OCI-LY3 (cell line): ENCODE results near the gene SIAH3.

Source experiments
- H2AFZ ChIP-seq: fragments of 200-600, 300-600 bp; shearing (Covaris generic); 2 replicates; pipeline ENCODE4 v1.6.0; 2014; ENCODE audit warnings: antibody characterized with exemption, low read depth, low read length
- H3K27ac ChIP-seq: fragments of 200-600, 300-600 bp; sonication (generic); 2 replicates; pipeline ENCODE4 v1.5.1; 2014; ENCODE audit warnings: mild to moderate bottlenecking, low read length, moderate library complexity, mixed read lengths
- H3K27me3 ChIP-seq: fragments of 200-600, 300-600 bp; sonication (generic); 2 replicates; pipeline ENCODE4 v1.6.1; 2014; ENCODE audit warnings: low read depth, low read length, mixed read lengths
- H3K36me3 ChIP-seq: fragments of 200-600, 300-600 bp; sonication (generic); replicated peaks from 2 replicates; pipeline ENCODE3; 2014; ENCODE audit warnings: low read depth, low read length, mixed read lengths
- H3K4me1 ChIP-seq: fragments of 300-600, 200-600 bp; sonication (generic); 2 replicates; pipeline ENCODE4 v1.6.1; 2014; ENCODE audit warnings: low read length, mixed read lengths
- H3K4me2 ChIP-seq: fragments of 200-600, 300-600 bp; sonication (generic); 2 replicates; pipeline ENCODE4 v1.6.1; 2014; ENCODE audit warnings: low read length, mixed read lengths
- H3K4me3 ChIP-seq: fragments of 300-600, 200-600 bp; sonication (generic); 2 replicates; pipeline ENCODE4 v1.5.1; 2014; ENCODE audit warnings: antibody characterized with exemption, mild to moderate bottlenecking, low read length, moderate library complexity
- H3K79me2 ChIP-seq: fragments of 300-600, 200-600 bp; shearing (Covaris generic); 2 replicates; pipeline ENCODE4 v1.6.1; 2014; ENCODE audit warnings: mild to moderate bottlenecking, low read length, mixed read lengths
- H3K9ac ChIP-seq: fragments of 300-600, 200-600 bp; shearing (Covaris generic); 2 replicates; pipeline ENCODE4 v1.6.0; 2014; ENCODE audit warnings: mild to moderate bottlenecking, low read length, moderate library complexity
- H3K9me3 ChIP-seq: fragments of 200-600, 300-600 bp; shearing (Covaris generic); 2 replicates; pipeline ENCODE4 v1.6.1; 2014; ENCODE audit warnings: low read length, mixed read lengths; ENCODE audit not compliant: insufficient read depth
- H4K20me1 ChIP-seq: fragments of 200-600, 300-600 bp; sonication (generic); 2 replicates; pipeline ENCODE4 v1.6.1; 2016; ENCODE audit warnings: low read length, mixed read lengths; ENCODE audit not compliant: insufficient read depth
- CTCF ChIP-seq: fragments of 200-600, 300-600 bp; sonication (generic); IDR thresholded peaks from 2 replicates; pipeline ENCODE4 v1.5.1; 2014; ENCODE audit warnings: antibody characterized with exemption, low read length, low read depth
- EZH2phosphoT487 ChIP-seq: fragments of 200-600 bp; shearing (Covaris generic); IDR thresholded peaks from 2 replicates; pipeline ENCODE4 v1.6.1; 2018; ENCODE audit warnings: antibody characterized with exemption, mixed run types, low read depth

Gene SIAH3

DNA sequence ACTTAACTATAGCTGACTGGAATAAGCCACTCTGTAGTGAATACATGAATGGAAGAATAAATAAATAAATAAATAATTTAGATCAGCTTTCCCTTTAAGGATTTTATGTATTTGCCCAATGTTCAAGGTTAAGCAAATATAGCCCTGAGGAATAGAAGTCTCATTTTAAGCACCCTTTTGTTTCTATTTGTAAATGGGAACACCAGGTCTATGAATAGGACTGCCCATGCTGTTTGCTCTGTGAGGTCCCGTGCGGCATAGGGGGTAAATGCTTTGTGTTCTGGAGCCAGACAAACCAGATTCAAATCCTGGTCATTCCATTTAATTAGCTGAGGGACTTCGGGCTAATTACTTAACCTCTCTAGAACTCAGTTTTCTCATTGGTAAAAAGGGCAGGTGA, 120.1 kb downstream of the SIAH3 start:
- H3K27me3 ChIP-seq, result peaks cover 26% of the 10 kb centered on the region
- H2AFZ ChIP-seq, result no peak overlapping the region
- H3K9ac ChIP-seq, result no peak overlapping the region
- H3K27ac ChIP-seq, result no peak overlapping the region
- no peaks in the 10 kb centered on the region for H3K36me3 ChIP-seq
- no peaks in the 10 kb centered on the region for H3K9me3 ChIP-seq
- H3K4me3 ChIP-seq, result no peak overlapping the region
- H3K79me2 ChIP-seq, result no peaks in the 10 kb centered on the region
- no peak for TF ChIP-seq EZH2phosphoT487
- no peaks in the 10 kb centered on the region for H4K20me1 ChIP-seq
- peaks cover 17% of the 10 kb centered on the region for H3K4me1 ChIP-seq
- no peak overlapping the region for H3K4me2 ChIP-seq

- no peak for TF ChIP-seq EZH2phosphoT487
- peak; percentile 86 for TF ChIP-seq CTCF
- peak overlapping the region; percentile 99 for H2AFZ ChIP-seq
These were observed 122.8 kb downstream of the SIAH3 start for GRCh38 chr13:45728759-45729158.

More at GRCh38 chr13:45728759-45729158, 122.8 kb downstream of the SIAH3 start:
- Histone ChIP-seq H4K20me1 (no peaks in the 10 kb centered on the region), H3K27ac (no peak overlapping the region), H3K4me1 (peaks cover 27% of the 10 kb centered on the region), H3K79me2 (no peaks in the 10 kb centered on the region), H3K9ac (no peak overlapping the region; the same call in 1 of the 2 replicates), H3K4me2 (peak overlapping the region; percentile 78), H3K4me3 (peak overlapping the region; percentile 49), H3K9me3 (no peaks in the 10 kb centered on the region), H3K27me3 (peaks cover 14% of the 10 kb centered on the region; the same call in 1 of the 2 replicates), H3K36me3 (no peaks in the 10 kb centered on the region)
